ENCODE data around the gene CLCN1. TPM values are rescaled to one million over a fixed set of nuclear protein-coding genes. Genes with fewer than 3 reads are reported as not detected.

CLCN1 gene
- total and polyA plus RNA-seq, 2 donors (not counting 3 experiments of a cell fraction or from before 2014, with no cell fraction given): not detected

DNA sequence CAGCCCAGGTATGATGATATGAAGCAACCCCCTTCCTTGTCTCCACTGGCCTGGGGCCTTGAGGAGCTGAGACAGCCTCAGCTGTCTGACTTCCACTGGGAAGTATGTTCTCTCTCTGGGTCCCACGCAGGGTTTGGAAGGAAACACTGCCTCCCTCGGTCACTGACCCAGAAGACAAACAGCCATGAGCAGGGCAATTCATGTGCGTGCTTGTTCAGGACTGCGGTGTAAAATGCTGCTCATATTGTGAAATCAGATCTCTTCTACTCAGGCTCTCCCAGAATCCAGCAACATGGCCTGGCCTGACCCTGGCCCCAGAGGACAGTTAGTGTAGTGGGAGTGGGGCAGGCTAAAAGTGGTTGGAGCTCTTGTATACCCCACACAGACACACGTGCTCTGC lies 2.8 kb downstream of the CLCN1 start:
- no peak overlapping the region for H3K9ac ChIP-seq (replicated peaks; ENCODE audit: extremely low read depth, insufficient read depth, low read length)
- no peaks in the 10 kb centered on the region for H3K36me3 ChIP-seq (ENCODE audit: control insufficient read depth in 2 of 2, extremely low read depth in 1 of 2, insufficient read depth in 2 of 2, low read length in 2 of 2)
- no peak for TF ChIP-seq FOS (IDR thresholded peaks at IDR 0.05; ENCODE audit: borderline replicate concordance, insufficient read depth, low read length)
- no peak for TF ChIP-seq CTCF (IDR thresholded peaks at IDR 0.05; ENCODE audit: extremely low read depth in 1 of 2, insufficient read depth in 1 of 2, low read depth in 1 of 2, low read length in 2 of 2)
- TF ChIP-seq EZH2 (IDR thresholded peaks at IDR 0.05; ENCODE audit: borderline replicate concordance, low read depth, low read length, severe bottlenecking): no peak
- no peak for TF ChIP-seq JUN (IDR thresholded peaks at IDR 0.05; ENCODE audit: borderline replicate concordance, insufficient read depth, insufficient read length, low read depth)
- ChIA-PET POLR2A (no interaction called here), CTCF (interaction anchor here (2.2 kb wide), 1 partner anchor 19 kb away, joined by 6 read pairs; no protein-coding TSS in a partner anchor)
- H3K9me3 ChIP-seq (replicated peaks; ENCODE audit: control insufficient read depth, insufficient read depth, low read length): no peaks in the 10 kb centered on the region
- no peaks in the 10 kb centered on the region for H3K4me1 ChIP-seq (ENCODE audit: control insufficient read depth, extremely low read depth, insufficient read depth, low read length)
- H3K27ac ChIP-seq (ENCODE audit: insufficient read depth, low read depth, low read length): no peak overlapping the region
- H3K4me2 ChIP-seq (ENCODE audit: insufficient read depth, low read length): no peak overlapping the region
- BruUV-seq (replicated peaks): no TSS peak
- no peaks in the 10 kb centered on the region for H3K79me2 ChIP-seq (ENCODE audit: control insufficient read depth, insufficient read depth, low read length)
- intact Hi-C loops (cut with micrococcal nuclease) (no loop called here), dilution Hi-C loops (cut with MboI; ENCODE audit: extremely low pct_ligation_motif_present, low sequenced_read_pairs) (no loop called here)
- H2AFZ ChIP-seq (ENCODE audit: low read depth, low read length): no peak overlapping the region
- no peak for DNase-seq (ENCODE audit: low read depth, low spot score)
- H3K4me3 ChIP-seq (replicated peaks in 1 of 3; ENCODE audit: insufficient read depth in 1 of 3, low read depth in 1 of 3, low read length in 3 of 3): no peak overlapping the region
- peaks cover 0 to 1% of the 10 kb centered on the region in 2 experiments for H3K27me3 ChIP-seq (ENCODE audit: control insufficient read depth in 2 of 2, insufficient read depth in 2 of 2, low read length in 2 of 2)
- no peak for FAIRE-seq
- no peaks in the 10 kb centered on the region for H4K20me1 ChIP-seq (replicated peaks; ENCODE audit: control insufficient read depth, extremely low read depth, insufficient read depth, low read length)
- H3K9me1 ChIP-seq (replicated peaks; ENCODE audit: control insufficient read depth, extremely low read depth, insufficient read depth, low read length): no peaks in the 10 kb centered on the region

DNA sequence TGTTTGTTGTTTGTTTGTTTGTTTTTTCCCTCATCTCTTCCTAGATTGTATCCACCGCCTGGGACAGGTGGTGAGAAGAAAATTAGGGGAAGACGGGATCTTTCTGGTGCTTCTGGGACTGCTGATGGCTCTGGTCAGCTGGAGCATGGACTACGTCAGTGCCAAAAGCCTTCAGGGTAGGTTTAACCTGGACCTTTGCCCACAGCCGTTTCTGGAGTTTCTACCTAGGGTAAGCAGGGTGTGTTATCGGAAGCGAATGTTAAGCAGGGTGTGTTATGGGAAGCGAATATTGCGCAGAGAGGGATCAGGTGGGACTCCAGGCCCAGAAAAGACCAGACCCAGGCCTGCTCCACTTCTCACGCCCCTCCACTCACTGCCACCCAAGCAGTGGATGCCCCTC lies 4.7 kb downstream of the CLCN1 start:
- H3K4me2 ChIP-seq (ENCODE audit: insufficient read depth, low read length): no peak overlapping the region
- dilution Hi-C loops (cut with MboI; ENCODE audit: extremely low pct_ligation_motif_present, low sequenced_read_pairs) (no loop called here), intact Hi-C loops (cut with micrococcal nuclease) (no loop called here)
- H2AFZ ChIP-seq (ENCODE audit: low read depth, low read length): no peak overlapping the region
- no peaks in the 10 kb centered on the region for H3K79me2 ChIP-seq (ENCODE audit: control insufficient read depth, insufficient read depth, low read length)
- TF ChIP-seq POLR2A (IDR thresholded peaks at IDR 0.05; ENCODE audit: low read depth, low read length) (no peak), JUN (IDR thresholded peaks at IDR 0.05; ENCODE audit: borderline replicate concordance, insufficient read depth, insufficient read length, low read depth) (no peak), MYC (IDR thresholded peaks at IDR 0.05; ENCODE audit: low read depth, low read length) (no peak), FOS (IDR thresholded peaks at IDR 0.05; ENCODE audit: borderline replicate concordance, insufficient read depth, low read length) (no peak), POLR2AphosphoS5 (IDR thresholded peaks at IDR 0.05; ENCODE audit: insufficient read depth, low read depth, low read length) (no peak)
- H3K4me1 ChIP-seq (ENCODE audit: control insufficient read depth, extremely low read depth, insufficient read depth, low read length): no peaks in the 10 kb centered on the region
- no peaks in the 10 kb centered on the region for H3K36me3 ChIP-seq (ENCODE audit: control insufficient read depth in 2 of 2, extremely low read depth in 1 of 2, insufficient read depth in 2 of 2, low read length in 2 of 2)
- H3K9me3 ChIP-seq (replicated peaks; ENCODE audit: control insufficient read depth, insufficient read depth, low read length): no peaks in the 10 kb centered on the region
- H3K27me3 ChIP-seq (ENCODE audit: control insufficient read depth in 2 of 2, insufficient read depth in 2 of 2, low read length in 2 of 2): peaks cover 0 to under 1% of the 10 kb centered on the region in 2 experiments
- no peak overlapping the region for H3K9ac ChIP-seq (replicated peaks; ENCODE audit: extremely low read depth, insufficient read depth, low read length)
- CTCF ChIA-PET: interaction anchor here (1.0 kb wide), 1 partner anchor 9 kb away, joined by 3 read pairs; no protein-coding TSS in a partner anchor
- H4K20me1 ChIP-seq (replicated peaks; ENCODE audit: control insufficient read depth, extremely low read depth, insufficient read depth, low read length): no peaks in the 10 kb centered on the region
- no TSS peak for BruUV-seq (replicated peaks)
- DNase-seq (ENCODE audit: low read depth, low spot score) (no peak), FAIRE-seq (no peak)
- no peak overlapping the region for H3K4me3 ChIP-seq (replicated peaks in 1 of 3; ENCODE audit: insufficient read depth in 1 of 3, low read depth in 1 of 3, low read length in 3 of 3)
- H3K27ac ChIP-seq (ENCODE audit: insufficient read depth, low read depth, low read length): no peak overlapping the region
- POLR2A ChIA-PET: no interaction called here
- no peaks in the 10 kb centered on the region for H3K9me1 ChIP-seq (replicated peaks; ENCODE audit: control insufficient read depth, extremely low read depth, insufficient read depth, low read length)
